HG03571 (cell line): Measurements from ENCODE around the gene MYCL.
"Not testable (repeated sequence)": the region's sequence is repeated elsewhere in the genome, so short reads cannot be mapped to it uniquely, and the experiment has no call there.

Experiments used
- ATAC-seq: cut with Tn5 transposase; IDR thresholded peaks from one replicate; pipeline ENCODE4 v1.9.1; 2021; ENCODE audit not compliant: unreplicated experiment

The MYCL gene

DNA sequence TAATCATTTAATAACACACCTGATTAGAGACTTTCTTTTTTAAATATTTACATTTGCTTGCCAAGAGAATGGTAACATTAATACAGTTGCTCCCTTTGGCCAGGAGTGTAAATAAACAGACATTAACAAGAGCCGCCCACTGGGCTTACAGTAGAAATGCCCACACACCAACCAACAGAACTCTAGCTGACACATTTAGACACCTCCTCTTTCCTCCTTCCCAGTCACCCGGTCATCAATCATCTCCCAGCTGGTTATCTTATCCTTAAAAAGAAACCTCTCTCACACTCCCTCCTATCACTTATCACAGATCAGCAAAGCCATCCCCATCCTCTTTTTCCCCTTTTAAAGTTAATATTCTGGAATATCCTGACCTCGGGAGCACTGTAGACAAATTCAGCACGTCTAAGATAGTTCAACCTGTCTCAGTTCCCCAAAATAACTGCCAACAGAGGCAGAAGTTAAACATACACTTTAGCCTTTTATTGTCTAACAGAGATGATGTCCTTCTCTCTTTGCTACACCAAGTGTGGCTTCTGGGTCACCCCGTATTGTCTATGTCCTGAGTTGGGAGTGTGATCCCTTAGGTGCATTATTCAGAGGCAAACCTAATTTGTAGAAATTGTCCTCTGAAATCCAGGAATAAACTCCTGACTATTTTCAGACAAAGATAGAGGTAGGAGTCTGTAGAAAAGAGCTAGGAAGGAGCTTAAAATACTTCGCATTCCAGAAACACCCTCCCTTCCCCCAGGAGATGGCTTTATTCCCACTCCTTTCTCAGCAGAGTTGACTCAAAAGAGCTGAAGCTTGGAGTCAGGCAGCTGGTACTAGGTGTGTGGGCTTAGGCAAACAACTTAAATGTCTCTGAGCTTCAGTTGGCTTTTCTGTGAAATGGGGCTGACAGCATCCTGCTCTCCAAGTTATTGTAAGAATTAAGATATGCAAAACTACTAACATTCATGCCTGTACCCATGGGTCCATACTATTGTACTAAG is 8.8 kb downstream of the MYCL start:
- ATAC-seq, result no peak

DNA sequence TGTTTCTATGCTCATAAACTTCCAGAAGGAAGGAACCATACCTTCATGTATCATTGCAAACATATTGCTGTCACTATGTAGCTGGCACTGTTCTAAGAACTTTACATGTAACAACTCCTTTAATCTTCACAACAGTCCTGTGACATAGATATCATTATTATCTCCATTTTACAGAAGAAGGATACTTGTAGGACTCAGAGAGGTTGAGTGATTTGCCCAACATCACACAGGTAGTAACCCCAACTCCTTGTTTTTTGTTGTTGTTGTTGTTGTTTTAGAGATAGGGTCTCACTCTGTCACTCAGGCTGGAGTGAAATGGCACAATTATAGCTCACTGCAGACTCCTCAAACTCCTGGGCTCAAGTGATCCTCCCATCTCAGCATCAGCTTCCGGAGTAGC is 10.8 kb downstream of the MYCL start:
- no peak for ATAC-seq

GRCh38 chr1:39890273-39890672 is 11.4 kb downstream of the MYCL start:
- no peak for ATAC-seq

DNA sequence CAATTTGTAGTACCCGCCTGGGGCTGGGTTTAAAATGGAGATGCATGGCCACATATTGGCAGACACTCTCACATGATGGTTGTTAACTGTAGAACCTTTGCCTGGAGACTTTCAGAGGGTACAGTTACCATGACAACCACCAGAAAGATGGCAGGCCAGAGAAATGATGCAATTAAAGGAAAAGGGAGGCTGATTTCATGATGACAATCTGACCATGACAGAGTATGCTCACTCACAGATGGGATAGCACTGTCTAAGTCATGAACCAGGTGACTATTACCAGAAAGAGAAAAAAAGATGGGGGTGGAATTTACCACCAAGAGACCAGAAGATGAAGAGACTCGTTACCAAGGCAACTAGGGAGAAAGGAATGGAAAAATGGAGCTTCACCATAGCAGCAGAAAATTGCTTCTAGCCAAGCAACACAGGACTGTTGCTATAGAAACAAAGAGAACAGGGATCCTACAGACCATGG is 14.9 kb downstream of the MYCL start:
- no peak for ATAC-seq

DNA sequence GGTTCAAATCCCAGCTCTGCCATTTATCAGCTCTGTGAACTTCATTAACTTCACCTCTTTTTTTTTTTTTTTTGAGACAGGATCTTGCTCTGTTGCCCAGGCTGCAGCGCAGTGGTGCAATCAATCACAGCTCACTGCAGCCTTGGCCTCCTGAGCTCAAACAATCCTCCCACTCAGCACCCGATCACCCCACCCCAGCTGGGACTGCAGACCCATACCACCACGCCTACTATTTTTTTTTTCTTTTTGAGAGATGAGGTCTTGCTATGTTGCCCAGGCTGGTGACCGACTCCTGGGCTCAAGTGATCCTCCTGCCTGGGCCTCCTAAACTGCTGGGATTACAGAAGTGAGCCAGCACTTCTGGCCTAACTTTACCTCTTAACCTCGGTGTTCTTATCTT is 16.2 kb downstream of the MYCL start:
- no peak for ATAC-seq

DNA sequence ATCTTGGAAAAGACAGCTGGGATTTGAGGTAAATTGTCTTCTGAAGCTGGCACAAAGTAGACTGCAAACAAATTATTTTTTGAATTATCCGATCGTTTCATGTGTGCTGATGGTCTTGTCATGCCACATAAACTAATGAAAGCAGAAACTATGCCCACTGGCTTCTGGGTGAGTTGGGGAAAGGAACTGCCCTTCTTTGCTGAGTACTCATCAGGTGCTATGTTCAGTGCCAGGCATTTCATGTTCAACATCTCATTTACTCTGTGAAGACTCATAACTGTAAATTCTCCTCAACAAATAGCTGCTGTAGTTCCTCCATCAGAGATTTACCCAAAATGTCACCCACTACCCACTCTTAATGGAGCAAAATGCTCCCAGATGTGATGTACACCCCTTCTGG is 19.6 kb downstream of the MYCL start:
- no peak for ATAC-seq

DNA sequence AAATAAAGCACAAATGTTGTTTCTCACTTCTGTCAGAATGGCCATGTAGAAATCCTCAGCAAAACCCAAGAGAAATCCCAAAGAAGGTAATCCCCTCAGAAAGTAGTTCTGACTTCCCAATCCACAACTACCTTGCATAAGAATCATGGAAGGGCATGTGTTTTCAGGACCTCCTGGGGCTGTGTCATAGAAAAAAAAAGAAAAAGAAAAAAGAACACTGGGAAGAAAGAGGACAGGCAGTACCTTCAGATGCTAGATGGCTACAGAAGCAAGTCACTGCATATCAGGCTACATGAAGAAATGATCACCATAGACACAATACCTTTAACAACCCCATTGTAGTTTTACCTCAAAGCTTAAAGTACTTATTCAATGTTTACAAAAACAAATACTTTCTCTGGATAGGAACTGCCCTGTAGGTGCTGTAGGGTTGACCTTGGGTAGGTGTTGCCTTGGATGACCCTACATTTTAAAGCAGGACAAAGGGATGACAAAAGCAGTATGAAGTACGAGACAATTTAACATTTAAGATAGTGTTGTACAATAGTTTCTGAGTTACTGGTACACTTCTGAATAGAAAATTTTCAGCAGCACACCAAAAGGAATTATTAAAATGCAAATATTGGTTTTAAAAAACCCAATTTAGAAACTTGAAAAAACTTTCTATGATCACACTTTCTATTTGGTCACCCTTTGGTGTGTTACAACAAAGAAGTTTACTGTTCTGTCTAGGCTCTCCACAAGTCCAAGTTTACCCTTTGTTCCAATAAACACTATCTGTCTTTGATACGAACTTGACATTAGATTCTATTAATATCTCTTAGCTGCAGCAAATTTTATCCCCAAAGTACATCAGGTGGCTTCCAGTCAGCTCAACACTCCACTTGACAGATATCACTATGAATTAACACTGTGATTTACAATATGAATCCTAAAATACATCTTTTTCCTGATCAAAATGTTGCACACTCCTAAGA is 23.4 kb downstream of the MYCL start:
- ATAC-seq, result no peak

DNA sequence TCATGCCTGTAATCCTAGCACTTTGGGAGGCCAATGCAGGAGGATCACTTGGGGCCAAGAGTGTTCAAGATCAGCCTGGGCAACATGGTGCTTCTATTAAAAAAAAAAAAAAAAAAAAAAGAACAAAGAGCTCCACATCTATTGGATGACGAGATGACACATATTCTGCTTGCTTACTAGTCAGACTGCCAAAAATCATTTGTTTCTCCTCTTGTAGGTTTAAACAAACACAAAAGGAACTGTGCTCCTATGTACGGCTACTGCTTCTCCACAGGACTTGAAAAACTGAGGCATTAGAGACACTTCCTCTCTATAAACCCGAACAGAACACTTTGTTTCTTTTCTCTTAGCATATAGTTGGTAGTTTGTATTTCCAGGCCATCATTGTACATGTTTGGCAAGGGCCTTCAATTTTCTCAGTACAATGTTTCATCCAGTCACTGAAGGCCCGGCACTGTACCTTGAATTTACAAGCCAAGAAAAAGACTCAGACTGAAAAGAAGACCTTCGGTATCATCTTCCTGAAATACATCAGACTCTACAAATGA is 24.4 kb downstream of the MYCL start:
- no peak for ATAC-seq

- no peak for ATAC-seq
Observed at GRCh38 chr1:39876144-39876543, 25.6 kb downstream of the MYCL start.

DNA sequence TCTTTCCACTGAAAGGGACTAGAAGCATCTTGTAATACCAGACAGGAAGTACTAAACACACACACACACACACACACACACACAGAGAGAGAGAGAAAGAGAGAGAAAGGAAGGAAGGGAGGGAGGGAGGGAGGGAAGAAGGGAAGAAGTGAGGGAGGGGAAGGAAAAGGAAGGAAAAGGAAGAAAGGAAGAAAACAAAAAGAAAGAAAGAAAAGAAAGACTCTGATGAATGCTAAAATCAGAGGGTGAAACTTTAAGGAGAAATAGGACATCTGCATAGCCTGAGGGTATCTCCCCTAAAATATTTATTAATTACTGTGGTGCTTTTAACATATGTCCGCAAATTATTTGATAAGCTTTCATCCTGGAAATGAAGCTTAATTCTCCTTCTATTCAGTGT is 29.0 kb downstream of the MYCL start:
- ATAC-seq, result no peak

- no peak for ATAC-seq
Observed at GRCh38 chr1:39871796-39872195, 29.9 kb downstream of the MYCL start.

GRCh38 chr1:39871043-39871442 is 30.7 kb downstream of the MYCL start:
- not testable (repeated sequence) for ATAC-seq

GRCh38 chr1:39869538-39870112 is 32.1 kb downstream of the MYCL start:
- ATAC-seq, result not testable (repeated sequence)

GRCh38 chr1:39866767-39867166 is 35.0 kb downstream of the MYCL start:
- ATAC-seq, result no peak

DNA sequence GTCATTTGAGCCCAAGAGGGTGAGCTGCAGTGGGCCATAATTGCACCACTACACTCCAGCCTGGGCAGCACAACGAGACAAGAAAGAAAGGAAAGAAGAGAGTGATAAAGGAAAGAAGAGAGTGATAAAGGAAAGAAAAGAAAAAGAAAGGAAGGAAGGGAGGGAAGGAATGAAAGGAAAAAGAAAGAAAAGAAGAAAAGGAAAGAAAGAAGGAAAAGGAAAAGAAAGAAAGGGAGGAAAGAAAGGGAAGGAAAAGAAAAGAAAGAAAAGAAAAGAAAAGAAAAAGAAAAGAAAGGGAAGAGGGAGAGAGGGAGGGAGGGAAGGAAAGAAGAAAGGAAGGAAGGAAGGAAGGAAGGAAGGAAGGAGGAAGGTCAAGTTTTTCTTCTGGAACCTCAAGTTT is 36.0 kb downstream of the MYCL start:
- no peak for ATAC-seq

- ATAC-seq, result no peak
Observed at GRCh38 chr1:39863177-39863576, 38.5 kb downstream of the MYCL start.

DNA sequence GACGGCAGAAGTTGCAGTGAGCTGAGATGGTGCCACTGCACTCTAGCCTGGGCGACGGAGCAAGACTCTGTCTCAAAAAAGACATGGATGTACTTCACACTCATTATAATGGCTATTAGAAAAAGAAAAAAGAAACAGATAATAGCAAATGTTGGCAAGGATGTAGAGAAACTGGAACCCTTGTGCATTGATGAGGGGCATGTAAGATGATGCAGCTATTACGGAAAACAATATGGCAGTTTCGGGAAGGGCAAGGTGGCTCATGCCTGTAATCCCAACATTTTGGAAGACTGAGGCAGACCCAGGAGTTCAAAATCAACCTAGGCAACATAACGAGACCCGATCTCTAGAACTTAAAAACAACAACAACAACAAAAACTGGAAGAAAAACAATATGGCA is 40.7 kb downstream of the MYCL start:
- no peak for ATAC-seq

DNA sequence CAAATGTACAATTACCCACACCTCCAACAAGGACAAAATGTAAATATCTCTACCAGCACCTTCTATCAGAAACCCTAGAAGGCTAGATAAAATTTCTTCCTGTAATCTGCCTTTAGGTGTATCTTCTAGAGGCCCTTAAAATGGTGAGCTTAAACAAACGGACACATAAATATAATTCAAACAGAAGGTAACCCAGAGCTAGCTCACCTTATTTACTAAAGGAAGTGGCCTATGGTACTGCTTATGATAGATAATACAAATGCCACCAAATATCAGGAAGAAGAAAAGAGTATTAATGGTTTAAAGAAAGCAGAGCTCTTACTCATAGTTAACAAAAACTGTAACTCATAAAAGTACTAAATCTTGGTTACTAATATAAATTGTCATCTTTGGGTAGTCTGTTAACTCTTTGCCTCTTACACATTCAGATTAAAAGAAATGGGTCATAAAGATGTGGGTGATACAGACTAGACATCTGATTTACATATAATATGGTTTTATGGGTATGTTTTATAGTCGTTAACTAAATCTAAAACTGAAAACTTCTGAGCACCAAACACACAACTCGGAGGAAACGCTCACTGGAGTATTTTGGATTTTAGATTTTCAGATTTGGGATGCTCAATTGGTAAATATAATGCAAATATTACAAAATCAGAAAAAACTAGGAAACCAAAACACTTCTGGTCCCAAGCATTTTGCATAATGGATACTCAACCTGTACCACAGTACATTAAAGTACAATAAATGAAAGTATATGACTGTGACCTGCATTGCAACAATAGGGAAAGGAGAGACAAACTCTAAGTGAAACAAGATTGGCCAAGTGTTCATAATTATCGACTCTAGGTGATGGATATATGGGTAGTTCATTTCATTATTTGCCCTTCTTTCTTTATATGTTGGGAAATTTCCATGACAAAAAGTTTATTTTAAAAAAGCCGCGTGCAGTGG is 41.6 kb downstream of the MYCL start:
- no peak for ATAC-seq

- no peak for ATAC-seq
Observed at GRCh38 chr1:39858315-39858714, 43.4 kb downstream of the MYCL start.
